Stimulated activated CD8-positive, alpha-beta memory T cell treated with anti-CD3 and anti-CD28 coated beads, Interleukin-15, amount 100 ng/mL, for 4 hours (primary cell): ENCODE data around the gene XKR8.

Source experiments
- DNase-seq, 2 donors: peaks; one replicate each; pipeline ENCODE4 v3.0.0-alpha.2; 2020; ENCODE audit warnings: low read depth in 2 of 2

The XKR8 gene

GRCh38 chr1:27956761-27957160, 3.0 kb upstream of the XKR8 start:
- DNase-seq = no peak

- no peak for DNase-seq
These were observed 2.1 kb upstream of the XKR8 start for GRCh38 chr1:27957655-27958054.

GRCh38 chr1:27958513-27958912, 1.3 kb upstream of the XKR8 start:
- no peak for DNase-seq

GRCh38 chr1:27960762-27961645, 1.2 kb downstream of the XKR8 start:
- no peak for DNase-seq

- DNase-seq = no peak
These were observed 2.0 kb downstream of the XKR8 start for GRCh38 chr1:27961646-27962221.

GRCh38 chr1:27963393-27963792, 3.6 kb downstream of the XKR8 start:
- DNase-seq = no peak

GRCh38 chr1:27966402-27967105, 6.8 kb downstream of the XKR8 start:
- no peak for DNase-seq

GRCh38 chr1:27967106-27967883, 7.5 kb downstream of the XKR8 start:
- no peak for DNase-seq

- DNase-seq = no peak
These were observed 8.2 kb downstream of the XKR8 start for GRCh38 chr1:27967884-27968466.

GRCh38 chr1:27968692-27969091, 8.9 kb downstream of the XKR8 start:
- DNase-seq = no peak

GRCh38 chr1:27970401-27970800, 10.6 kb downstream of the XKR8 start:
- DNase-seq = no peak

- DNase-seq = no peak
These were observed 11.9 kb downstream of the XKR8 start for GRCh38 chr1:27971674-27972073.

GRCh38 chr1:27972141-27972540, 12.4 kb downstream of the XKR8 start:
- DNase-seq = no peak

GRCh38 chr1:27973771-27974416, 14.1 kb downstream of the XKR8 start:
- DNase-seq = no peak

GRCh38 chr1:27974417-27974781, 14.6 kb downstream of the XKR8 start:
- DNase-seq = no peak

- DNase-seq = no peak
These were observed 19.5 kb downstream of the XKR8 start for GRCh38 chr1:27979151-27979858.

- no peak for DNase-seq
These were observed 20.1 kb downstream of the XKR8 start for GRCh38 chr1:27979859-27980201.

GRCh38 chr1:27980216-27980845, 20.6 kb downstream of the XKR8 start:
- no peak for DNase-seq

- DNase-seq = no peak
These were observed 21.4 kb downstream of the XKR8 start for GRCh38 chr1:27981145-27981544.

GRCh38 chr1:27990920-27991537, 31.3 kb downstream of the XKR8 start:
- DNase-seq = no peak
